ENCODE data around the gene ACAN. TPM values are rescaled to one million over a fixed set of nuclear protein-coding genes. Genes with fewer than 3 reads are reported as not detected.
A peak's percentile ranks its signal among the peaks of the same experiment; 100 is the strongest.

The ACAN gene
- total RNA-seq, 4 donors from 2014 or later = 0.05 to 0.25 (median 0.19) TPM; not detected in 1

DNA sequence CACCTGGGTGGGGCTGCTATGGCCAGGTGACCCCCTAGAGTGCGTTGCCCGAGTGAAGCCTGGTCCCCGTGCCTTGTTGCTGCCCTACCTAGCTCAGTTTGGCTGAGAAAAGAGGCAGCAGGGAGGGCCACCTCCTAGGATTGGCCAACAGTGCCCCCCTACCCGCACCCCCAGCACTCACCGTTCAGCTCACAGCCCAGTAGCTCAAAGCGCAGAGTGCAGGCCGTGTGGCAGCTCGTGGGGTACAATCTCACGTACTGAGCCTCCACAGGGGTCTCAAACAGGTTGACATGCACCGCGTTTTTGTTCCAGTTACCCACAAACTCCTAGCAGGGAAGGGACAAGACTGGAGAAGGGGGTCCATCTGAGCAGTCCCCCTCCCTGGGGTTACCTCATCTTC, 102.3 kb downstream of the ACAN start:
- H3K4me1 ChIP-seq = peaks cover 46% of the 10 kb centered on the region
- peak overlapping the region; percentile 42 for H3K27ac ChIP-seq
- WGBS = 85% methylated on average over 11 of the region's 11 CpGs

DNA sequence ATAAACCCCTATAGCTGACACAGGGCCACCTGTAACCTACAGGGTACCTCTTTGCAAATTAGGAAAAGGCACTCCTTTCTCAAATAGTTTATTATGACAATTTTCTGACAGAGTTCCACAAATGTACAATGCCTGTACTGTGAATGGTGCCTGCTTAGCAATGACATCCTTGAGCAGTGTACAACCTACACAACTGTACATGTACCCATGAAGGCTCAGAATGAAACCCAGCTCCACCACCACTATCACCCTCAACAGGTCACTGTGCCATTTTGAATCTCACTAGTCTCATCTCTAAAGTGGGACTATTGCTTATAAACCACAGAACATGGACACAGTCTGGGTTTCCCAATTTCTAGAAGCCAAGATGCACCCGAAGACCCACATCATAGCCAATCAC, 102.9 kb downstream of the ACAN start:
- no peak overlapping the region for H3K4me3 ChIP-seq
- 100% methylated on average over 1 of the region's 1 CpG for WGBS
- DNase-seq (ENCODE audit: low spot score in 2 of 2) = no peak
- peaks cover 51% of the 10 kb centered on the region for H3K4me1 ChIP-seq
- H3K27me3 ChIP-seq = no peaks in the 10 kb centered on the region
- H3K9me3 ChIP-seq = no peaks in the 10 kb centered on the region
- TF ChIP-seq POLR2A (IDR thresholded peaks at IDR 0.05) = no peak
- no peak for TF ChIP-seq CTCF (IDR thresholded peaks at IDR 0.05)
- no peak for TF ChIP-seq EP300 (IDR thresholded peaks at IDR 0.05)
- TF ChIP-seq POLR2AphosphoS5 (IDR thresholded peaks at IDR 0.05) = no peak
- H3K27ac ChIP-seq = no peak overlapping the region
- H3K36me3 ChIP-seq = peaks cover 72% of the 10 kb centered on the region

More for the DNA sequence above, 102.3 kb downstream of the ACAN start:
- TF ChIP-seq EP300 (IDR thresholded peaks at IDR 0.05) (no peak), POLR2AphosphoS5 (IDR thresholded peaks at IDR 0.05) (no peak), POLR2A (IDR thresholded peaks at IDR 0.05) (no peak), CTCF (IDR thresholded peaks at IDR 0.05) (no peak)
- H3K9me3 ChIP-seq = no peaks in the 10 kb centered on the region
- no peak for DNase-seq (ENCODE audit: low spot score in 2 of 2)
- peaks cover 72% of the 10 kb centered on the region for H3K36me3 ChIP-seq
- H3K27me3 ChIP-seq = no peaks in the 10 kb centered on the region
- H3K4me3 ChIP-seq = no peak overlapping the region

DNA sequence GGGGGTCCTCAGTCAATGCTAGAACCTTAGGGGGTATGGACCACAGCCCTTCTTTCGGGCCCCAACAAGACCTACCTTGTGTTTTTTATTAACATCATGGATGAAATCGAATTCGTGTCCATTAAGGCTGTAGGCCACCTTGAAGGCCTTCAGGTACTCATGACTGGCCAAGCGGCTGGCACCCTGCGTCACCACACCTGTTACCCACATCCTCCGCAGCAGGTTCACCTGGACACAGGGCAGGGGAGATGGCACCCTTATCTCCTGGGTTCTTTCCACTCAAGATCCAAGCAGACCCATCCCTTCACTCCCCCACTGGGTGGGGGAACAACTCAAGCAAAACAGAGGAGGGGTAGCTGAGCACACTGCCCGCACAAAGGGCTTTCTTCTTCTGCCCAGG, 103.3 kb downstream of the ACAN start:
- Histone ChIP-seq H3K4me1 (peaks cover 56% of the 10 kb centered on the region), H3K9me3 (no peaks in the 10 kb centered on the region), H3K27me3 (no peaks in the 10 kb centered on the region), H3K36me3 (peaks cover 67% of the 10 kb centered on the region), H3K4me3 (no peak overlapping the region), H3K27ac (no peak overlapping the region)
- TF ChIP-seq POLR2AphosphoS5 (IDR thresholded peaks at IDR 0.05) (no peak), POLR2A (IDR thresholded peaks at IDR 0.05) (no peak), EP300 (IDR thresholded peaks at IDR 0.05) (no peak), CTCF (IDR thresholded peaks at IDR 0.05) (no peak)
- WGBS = 93% methylated on average over 7 of the region's 7 CpGs
- DNase-seq (ENCODE audit: low spot score in 2 of 2) = no peak

DNA sequence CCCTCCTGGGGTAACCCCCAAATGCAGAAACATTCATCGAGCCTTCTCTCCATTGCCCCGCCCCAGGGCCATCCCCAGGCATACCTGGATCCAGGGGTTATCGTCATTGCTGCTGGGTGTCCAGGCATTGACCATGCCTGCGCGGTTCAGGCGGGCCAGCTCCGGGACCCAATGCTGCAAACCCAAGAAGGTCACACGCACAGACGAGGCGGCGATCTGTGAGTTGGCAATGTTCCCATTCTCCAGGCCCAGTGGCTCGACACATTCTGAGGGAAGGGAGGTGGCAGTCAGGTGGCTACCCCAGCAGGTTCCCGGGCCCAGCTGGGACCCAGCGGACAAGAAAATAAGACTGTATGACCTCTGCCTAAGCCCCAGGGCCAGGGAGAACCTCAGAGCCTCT, 103.9 kb downstream of the ACAN start:
- Histone ChIP-seq H3K27ac (no peak overlapping the region), H3K4me3 (no peak overlapping the region), H3K9me3 (no peaks in the 10 kb centered on the region), H3K4me1 (peaks cover 61% of the 10 kb centered on the region), H3K36me3 (peaks cover 62% of the 10 kb centered on the region), H3K27me3 (no peaks in the 10 kb centered on the region)
- TF ChIP-seq EP300 (IDR thresholded peaks at IDR 0.05) = no peak
- no peak for TF ChIP-seq POLR2AphosphoS5 (IDR thresholded peaks at IDR 0.05)
- TF ChIP-seq CTCF (IDR thresholded peaks at IDR 0.05) = no peak
- no peak for TF ChIP-seq POLR2A (IDR thresholded peaks at IDR 0.05)
- WGBS = 97% methylated on average over 4 of the region's 14 CpGs
- no peak for DNase-seq (ENCODE audit: low spot score in 2 of 2)

DNA sequence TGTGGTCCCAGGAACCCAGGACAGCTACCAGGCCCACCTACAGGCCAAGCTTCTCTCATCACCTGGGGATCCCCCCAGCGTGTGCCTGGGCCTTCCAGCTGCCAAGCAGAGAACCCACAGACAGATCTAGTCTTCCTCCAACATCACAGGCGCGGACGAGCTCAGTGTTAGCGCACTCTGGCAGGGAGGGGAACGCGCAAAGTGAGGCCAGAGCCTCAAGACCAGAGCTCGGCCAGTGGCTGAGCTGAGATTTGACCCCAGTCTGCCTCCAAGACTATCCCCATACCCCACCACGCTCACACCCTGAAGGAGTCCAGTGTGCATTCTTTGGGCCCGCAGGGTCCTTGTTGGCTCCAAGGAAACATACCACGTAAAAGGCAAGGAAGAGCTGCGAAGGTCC, 104.9 kb downstream of the ACAN start:
- no peak for DNase-seq (ENCODE audit: low spot score in 2 of 2)
- WGBS = 94% methylated on average over 10 of the region's 12 CpGs
- Histone ChIP-seq H3K4me3 (no peak overlapping the region), H3K4me1 (peaks cover 67% of the 10 kb centered on the region), H3K27ac (no peak overlapping the region), H3K27me3 (no peaks in the 10 kb centered on the region), H3K36me3 (peaks cover 53% of the 10 kb centered on the region), H3K9me3 (no peaks in the 10 kb centered on the region)
- TF ChIP-seq POLR2A (IDR thresholded peaks at IDR 0.05) (no peak), POLR2AphosphoS5 (IDR thresholded peaks at IDR 0.05) (no peak), CTCF (IDR thresholded peaks at IDR 0.05) (no peak), EP300 (IDR thresholded peaks at IDR 0.05) (no peak)

Measured in suprapubic skin (tissue), 4 donors.